ENCODE data around the gene NCR3LG1. TPM values are rescaled to one million over a fixed set of nuclear protein-coding genes. Genes with fewer than 3 reads are reported as not detected.
"Not testable (repeated sequence)": the region's sequence is repeated elsewhere in the genome, so short reads cannot be mapped to it uniquely, and the experiment has no call there.

Gene NCR3LG1
- total RNA-seq, 1 donor from 2014 or later: 0.55 TPM

DNA sequence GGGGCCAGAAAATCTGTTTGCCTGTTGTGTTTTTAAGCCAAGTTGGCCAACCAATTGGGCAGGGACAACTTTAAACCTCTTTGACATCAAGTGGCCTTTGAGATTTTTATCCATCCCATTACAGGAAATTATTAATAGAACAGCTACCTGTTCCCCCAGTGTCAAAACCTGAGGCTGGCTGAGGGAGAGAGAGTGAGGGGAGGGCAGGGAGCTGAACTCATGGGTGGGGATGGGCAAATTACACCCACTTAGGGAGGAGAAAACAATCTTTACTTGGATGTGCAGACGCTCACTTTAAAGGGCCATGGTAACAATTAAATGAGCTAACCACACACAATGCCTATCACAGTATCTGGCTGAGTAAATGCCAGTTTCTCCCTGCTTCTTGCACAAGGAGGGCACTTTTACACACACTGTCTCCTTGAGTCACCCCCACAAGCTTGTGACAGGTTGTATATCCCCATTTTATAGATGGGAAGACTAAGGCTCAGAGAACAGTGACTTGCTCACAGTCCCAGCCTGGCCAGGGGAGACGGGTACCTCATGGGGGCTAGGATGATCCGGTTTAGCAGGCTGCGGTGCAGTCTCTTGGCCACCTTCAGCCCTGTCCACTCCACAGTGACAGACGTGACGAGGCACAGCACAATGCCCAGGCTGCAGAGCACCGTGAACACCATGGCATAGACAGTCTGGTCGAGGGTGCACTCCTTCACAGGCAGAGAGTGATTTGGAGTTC, 54.6 kb downstream of the NCR3LG1 start:
- ATAC-seq (peak; percentile 66), DNase-seq (no peak)
- intact Hi-C loops (cut with micrococcal nuclease): no loop called here

DNA sequence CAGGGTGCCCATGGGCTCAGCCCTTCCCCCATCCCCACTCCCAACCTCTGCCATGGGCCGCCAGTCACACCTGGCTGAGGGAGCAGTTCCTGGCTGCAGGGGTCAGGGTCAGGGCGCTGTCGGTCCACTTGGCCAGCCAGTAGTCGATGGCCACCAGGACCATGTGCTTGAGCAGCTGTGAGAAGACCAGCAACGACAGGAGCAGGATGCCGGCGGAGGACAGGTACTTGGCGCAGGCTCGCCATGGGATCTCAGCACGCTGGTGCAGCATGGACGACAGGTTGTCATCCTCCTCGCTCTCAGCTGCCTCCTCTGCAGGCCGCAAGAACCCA, 55.2 kb downstream of the NCR3LG1 start:
- DNase-seq (no peak), ATAC-seq (no peak)
- intact Hi-C loops (cut with micrococcal nuclease): no loop called here

DNA sequence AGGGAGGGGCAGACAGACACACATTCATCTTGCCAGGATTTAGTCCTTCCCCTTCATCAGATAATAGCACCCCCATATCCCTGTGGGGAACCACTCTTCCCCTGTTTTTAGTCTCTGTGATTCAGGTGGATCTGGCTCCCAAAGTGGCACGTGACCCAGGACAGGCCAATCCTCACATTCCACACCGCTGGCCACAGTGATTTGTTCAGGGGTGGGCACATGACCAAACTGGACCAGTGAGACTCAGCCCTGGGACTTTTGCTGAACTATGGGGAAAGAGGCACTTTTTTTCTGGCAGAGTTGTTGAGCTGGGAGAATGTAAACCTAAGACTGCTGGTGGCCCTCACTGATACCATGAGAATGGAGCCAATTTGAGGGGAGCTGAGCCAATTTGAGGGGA, 56.0 kb downstream of the NCR3LG1 start:
- intact Hi-C loops (cut with micrococcal nuclease): no loop called here
- ATAC-seq: no peak
- no peak for DNase-seq

DNA sequence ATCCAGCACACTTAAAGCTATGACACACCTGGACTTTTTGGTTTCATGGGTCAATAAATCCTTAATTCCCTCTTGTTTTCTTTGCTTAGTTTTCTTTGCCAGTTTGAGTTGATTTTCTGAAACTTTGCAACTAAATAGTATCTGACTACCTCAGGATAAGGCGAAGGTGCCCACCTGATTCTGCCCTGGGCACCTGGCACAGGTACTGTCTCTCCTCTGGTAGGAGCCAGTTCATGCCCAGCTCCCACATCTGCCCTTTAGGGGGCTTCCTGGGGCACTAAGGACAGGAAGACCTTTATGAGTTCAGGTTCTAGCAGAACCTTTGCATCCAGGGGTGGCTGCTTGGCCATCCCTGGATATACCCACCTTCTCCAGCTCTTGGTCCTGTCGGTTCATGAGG, 56.4 kb downstream of the NCR3LG1 start:
- intact Hi-C loops (cut with micrococcal nuclease): no loop called here
- DNase-seq: no peak
- ATAC-seq: no peak

DNA sequence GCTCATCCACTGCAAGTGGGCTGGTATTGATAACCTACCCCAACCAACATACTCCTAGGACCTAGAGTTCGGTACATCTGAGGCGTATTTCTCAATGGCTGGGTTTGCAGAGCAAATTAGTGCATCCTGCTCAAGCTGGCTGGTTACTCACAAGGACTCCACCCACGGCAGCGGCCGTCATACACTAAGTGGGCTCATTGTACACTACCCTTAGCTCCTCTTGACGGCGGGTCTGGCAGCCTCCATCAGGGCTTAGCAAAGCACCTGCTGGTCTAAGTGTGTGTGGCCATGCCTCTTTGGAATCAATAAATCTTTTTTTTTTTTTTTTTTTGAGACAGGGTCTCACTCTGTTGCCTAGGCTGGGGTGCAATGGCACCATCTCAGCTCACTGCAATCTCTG, 57.0 kb downstream of the NCR3LG1 start:
- DNase-seq: no peak
- no peak for ATAC-seq
- intact Hi-C loops (cut with micrococcal nuclease): no loop called here

DNA sequence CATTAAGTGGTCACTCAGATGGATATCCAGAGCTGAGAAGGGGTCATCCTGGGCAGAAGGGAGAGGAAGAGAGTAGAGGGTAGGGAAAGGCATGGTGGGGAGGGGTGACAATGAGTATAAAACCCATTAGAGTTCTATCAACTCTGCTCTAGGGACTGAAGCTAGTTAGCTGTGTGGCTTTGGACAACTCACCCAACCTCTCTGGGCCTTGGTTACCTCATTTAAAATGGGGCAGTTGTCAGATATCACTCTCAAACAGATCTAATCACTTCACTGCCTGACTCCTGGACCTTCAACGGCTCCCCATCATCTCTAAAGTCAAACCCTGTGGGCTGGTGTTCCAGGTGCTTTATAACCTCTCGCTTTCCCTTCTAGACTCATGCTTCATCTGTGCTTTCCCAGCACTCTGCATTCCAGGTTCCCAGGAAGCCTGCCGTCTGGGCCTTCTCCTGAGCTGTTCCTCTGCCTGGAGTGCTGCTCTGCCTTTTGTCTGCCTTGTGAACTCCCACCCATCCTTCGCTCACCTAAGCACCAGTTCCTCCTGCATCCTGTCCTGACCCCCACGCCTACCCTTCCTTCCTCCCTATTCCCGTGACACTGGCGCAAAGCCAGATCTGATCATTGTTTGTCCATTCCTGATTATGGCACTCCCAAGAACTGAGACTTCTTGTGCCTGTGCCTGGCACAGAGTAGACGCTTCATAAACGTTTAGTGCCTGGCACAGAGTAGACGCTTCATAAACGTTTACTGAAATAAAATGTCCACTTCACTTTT, 59.2 kb downstream of the NCR3LG1 start:
- ATAC-seq (no peak), DNase-seq (no peak)
- intact Hi-C loops (cut with micrococcal nuclease): no loop called here

DNA sequence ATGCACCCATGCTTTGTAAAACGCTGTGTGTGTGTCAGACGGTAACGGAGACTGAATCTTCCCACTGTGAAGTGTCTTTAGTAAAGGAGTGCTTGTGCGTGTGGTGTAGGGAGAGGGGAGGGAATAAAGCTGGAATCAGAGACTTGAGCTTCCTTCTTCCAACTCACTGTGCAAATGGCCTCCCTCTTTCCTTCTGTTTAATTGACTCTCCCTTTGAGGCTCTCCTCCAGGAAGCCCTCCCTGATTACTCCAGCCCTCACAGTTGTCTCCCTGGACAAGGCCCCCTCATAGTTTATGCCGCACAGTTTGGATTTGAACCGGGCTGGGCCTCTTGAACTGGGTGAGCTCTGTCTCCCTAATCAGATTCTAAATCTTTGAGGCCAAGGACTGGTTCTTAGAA, 59.8 kb downstream of the NCR3LG1 start:
- DNase-seq: no peak
- intact Hi-C loops (cut with micrococcal nuclease): no loop called here
- ATAC-seq: no peak

DNA sequence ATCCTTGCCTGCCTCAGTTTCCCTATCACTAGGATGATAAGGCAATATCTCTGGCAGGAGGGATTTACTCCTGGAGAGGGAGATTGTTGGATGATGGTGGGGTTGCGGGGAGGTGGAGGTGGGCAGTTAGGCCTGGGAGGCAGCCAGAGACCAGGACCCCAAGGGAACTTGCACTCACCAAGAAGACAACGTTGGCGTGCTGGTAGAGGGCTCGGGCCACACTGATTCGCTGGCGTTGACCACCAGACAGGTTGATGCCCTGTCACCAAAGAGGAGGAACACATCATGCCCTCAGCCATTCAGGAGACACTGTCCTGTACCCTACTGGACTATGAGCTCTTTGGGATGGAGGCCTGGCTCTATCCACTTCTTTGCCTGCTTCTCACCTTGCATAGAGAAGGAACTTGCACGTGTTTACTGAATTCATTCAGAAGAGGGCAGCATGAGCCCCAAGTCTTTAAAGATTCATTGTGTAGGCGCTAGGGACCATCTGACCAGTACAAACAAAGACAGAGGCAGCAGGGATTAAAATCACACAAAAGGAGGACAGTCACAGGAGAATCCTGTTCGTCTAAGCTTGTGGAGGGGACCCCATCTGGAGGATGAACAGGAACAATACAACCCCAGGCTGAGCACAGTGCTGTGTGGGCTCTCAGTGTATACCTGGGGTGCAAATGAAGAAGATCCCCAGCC, 61.0 kb downstream of the NCR3LG1 start:
- ATAC-seq: no peak
- no peak for DNase-seq
- intact Hi-C loops (cut with micrococcal nuclease): no loop called here

DNA sequence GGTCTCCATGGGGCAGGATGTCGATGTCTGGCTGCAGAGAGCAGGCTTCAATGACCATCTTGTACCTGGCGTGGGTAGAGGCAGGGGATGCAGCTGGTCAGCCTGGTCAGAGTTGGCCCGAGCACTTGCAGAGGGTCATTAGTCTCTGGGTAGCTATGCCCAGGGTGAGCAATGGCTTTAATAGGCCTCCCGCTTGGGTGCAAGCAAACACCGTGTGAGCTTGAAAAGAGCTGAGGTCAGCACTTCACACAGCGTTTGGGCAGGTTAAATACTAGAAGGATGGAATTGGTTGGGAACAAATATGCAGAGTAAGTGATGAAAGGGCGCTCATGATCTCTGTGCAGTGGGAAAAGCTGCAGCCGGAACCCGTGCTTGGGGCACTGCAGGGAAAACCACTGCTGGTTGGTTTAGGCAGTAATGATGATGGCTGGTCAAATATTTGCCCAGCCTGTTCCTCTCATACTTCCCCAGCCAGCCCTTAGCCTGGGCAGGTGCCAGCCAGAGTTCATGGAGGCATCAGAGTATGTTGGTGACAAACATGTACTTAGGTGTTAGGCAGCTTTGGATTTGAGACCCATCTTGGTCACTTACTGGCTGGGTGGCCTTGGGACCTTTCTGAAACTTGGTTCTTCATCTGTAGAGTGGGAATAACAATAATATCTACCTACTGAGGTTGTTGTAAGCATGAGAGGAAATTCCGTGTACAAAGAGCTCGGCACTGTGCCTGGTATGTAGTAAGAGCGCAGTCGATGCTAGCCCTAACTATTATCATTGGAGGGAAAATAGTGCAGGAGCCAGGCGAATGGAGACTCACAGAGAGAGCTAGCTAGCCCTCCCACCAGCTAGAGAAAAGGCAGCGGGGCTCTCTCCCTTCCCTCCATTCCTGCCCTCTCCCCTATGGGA, 62.1 kb downstream of the NCR3LG1 start:
- intact Hi-C loops (cut with micrococcal nuclease): no loop called here
- ATAC-seq: no peak
- DNase-seq: no peak

DNA sequence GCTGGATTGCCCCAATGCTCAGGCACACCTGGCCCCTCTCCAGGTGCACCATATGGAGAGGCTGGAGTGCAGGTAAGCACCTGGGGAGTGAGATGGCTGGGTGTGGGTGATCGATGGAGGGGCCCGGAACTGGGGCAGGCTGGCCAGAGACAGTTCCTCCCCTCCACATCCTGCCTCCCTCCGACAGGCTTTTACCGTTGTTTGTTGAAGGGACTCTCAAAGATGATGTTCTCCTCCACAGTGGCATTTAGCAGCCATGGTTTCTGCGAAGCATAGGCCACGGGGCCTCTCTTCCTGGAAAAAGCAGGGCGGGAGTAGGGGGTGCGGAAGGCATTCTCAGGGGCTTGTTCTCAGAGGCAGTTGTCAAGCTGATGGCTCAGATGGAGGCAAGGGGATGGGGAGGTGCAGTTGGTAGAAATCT, 62.7 kb downstream of the NCR3LG1 start:
- DNase-seq (no peak), ATAC-seq (no peak)
- intact Hi-C loops (cut with micrococcal nuclease): no loop called here

DNA sequence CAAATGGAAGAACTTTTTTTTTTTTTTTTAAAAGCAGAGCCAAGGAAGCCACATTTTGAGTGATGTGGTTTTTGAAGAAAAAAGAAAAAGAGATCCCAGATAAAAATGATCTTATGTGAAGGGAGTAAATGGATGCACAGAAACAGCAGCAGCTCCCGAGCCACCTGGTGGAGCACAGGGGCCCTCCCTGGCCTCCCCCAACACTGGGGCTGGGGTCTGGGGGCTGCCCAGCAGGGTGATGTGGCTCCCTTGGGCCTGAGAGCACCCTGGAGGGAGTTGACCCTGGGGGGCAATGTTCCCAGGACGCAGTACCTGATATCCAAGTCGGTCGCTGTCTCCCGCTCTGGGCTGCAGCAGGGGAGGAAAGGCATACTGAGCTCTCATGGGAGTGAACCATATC, 63.4 kb downstream of the NCR3LG1 start:
- ATAC-seq (no peak), DNase-seq (no peak)
- intact Hi-C loops (cut with micrococcal nuclease): no loop called here

DNA sequence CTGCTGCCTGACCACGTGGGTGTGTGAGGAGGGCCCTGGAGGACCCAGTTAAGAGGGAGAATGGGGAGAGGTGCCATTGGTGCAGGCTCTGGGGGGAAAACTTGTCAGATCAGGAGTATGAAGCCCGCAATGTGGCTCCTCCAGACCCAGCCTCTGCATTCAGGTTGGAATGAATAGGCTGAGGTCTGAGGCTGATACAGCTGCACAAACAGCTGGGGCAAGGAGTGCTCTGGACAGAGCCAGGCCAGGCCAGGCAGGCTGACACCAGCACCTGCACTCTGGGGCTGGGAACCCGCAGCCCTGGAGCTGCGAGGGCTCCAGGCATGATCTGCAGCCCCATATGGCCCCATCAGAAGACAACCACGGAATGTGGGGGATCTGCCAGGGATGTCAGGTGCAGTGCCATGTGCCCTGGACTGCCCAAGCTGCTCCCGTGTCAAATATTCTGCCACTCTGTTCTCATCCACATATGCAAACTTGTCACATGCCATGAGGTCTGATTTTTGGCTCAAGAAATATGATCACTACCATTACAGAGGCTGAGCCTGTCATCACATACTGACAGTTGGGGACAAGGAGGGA, 64.0 kb downstream of the NCR3LG1 start:
- ATAC-seq (peak; percentile 91), DNase-seq (peak; percentile 63)
- intact Hi-C loops (cut with micrococcal nuclease): no loop called here

DNA sequence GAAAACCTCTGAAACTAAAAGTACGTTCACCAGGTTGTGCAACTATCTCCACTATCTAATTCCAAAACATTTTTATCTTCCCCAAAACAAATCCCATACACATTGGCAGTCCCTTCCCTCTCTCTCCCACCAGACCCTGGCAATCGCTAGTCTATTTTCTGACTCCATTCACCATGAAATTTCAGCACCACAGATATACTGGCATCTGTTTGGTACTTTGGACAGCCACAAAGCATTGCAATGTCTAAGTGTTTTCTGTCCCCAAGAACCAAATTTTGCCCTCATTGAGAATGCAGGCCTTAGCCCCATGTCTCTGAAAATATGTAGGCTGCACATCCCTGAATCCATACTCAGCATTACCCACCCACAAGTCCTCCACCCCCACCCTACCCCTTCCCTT, 64.9 kb downstream of the NCR3LG1 start:
- peak; percentile 6 for ATAC-seq
- intact Hi-C loops (cut with micrococcal nuclease): no loop called here
- DNase-seq: no peak

DNA sequence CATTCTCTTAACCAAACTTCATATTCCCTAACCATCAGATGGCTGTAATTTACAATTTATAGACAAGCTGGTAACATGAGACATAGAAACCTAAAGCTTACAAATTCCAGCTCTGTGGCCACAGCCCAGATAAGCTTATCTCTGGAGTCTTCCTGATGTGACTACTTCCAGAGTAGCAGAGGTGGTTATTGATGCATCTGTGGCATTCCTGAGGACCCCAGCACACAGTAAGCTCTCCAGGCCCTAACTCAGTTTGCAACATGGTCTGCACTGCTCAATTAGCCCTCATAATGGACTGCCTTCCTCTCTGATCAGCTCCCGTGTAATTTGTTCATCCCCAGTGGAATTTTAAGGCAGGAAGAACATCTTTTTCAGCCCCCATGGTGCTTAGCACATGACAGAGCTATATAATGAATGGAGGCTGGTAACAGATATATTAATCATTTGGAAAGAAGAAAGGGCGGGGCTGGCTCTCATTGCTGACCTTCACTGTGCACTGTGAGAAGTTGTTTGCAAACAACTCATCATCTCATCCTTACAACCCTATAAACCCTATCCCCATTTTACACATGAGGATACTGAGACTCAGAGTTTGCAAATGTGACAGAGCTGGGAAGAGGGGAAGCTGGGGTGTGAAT, 67.0 kb downstream of the NCR3LG1 start:
- no peak for ATAC-seq
- intact Hi-C loops (cut with micrococcal nuclease): no loop called here
- DNase-seq: no peak

DNA sequence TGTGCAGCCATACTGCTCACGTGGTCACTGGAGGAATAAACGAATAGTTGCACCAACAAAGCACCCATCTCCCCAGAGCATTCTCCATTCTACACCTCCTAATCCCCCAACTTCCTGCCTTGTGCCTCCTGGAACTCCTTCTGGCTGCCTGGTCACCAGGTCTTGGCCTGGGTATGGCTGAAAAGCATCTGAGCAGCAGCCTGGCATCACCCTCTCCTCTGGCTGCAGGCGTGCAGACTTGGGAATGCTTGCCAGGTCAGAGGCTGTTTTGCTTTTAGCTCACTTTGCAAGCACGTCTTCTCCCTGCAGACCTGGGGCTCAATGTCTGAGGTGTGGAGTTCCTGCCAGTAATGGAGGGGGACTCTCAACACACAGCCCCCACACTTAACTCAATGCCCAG, 70.2 kb downstream of the NCR3LG1 start:
- DNase-seq (no peak), ATAC-seq (peak; percentile 72)
- intact Hi-C loops (cut with micrococcal nuclease): no loop called here

DNA sequence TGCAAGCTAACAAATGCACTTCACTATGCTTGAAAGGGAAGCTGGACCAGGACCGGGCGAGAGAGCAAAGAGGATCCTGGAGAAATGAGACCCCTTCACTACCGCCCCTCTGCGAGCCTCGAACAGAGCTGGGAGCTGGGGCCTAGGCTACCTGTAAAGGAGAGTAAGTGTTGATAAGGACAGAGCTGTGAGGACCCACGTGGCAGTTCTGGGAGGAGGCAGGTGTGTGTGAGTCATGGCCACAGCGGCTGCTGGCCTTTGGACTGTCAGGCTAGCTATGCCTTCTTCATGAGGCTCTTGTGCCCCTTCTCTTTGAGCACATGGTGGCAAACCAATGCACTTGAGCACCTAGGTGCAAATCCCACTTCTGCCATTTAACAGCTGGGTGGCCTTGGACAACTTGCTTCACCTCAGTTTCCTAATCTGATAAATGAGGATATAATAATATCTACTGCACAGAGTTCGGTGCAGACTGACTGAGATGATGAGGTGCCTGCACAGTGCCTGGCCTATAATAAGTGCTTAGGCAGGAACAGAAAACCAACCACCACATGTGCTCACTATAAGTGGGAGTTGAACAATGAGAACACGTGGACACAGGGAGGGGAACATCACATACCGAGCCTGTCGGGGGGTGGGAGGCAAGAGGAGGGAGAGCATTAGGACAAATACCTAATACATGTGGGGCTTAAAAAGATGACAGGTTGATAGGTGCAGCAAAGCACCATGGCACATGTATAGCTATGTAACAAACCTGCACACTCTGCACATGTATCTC, 72.1 kb downstream of the NCR3LG1 start:
- DNase-seq: no peak
- ATAC-seq: no peak
- intact Hi-C loops (cut with micrococcal nuclease): no loop called here

DNA sequence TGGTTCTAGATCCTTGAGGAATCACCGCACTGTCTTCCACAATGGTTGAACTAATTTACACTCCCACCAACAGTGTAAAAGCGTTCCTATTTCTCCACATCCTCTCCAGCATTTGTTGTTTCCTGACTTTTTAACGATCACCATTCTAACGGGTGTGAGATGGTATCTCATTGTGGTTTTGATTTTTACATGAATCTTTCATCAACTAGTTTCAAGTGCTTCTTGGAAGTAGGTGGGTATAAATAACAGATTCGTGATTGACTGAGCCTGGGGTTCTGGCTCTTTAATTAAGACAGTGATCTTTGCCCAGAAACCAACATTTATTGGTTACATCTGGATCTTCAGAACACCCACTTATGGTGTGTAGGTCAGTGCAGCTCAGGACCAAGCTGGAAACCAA, 74.6 kb downstream of the NCR3LG1 start:
- DNase-seq; intact Hi-C loops (cut with micrococcal nuclease); ATAC-seq: not testable (repeated sequence)

Measured in left ventricle myocardium superior (tissue), 1 donor.